NB4 (cell line): ENCODE results near the gene ITSN1.

ENCODE experiments used
- DNase-seq: peaks from one replicate; pipeline ENCODE4 v3.0.0; 2010; ENCODE audit warnings: low read depth
- H3K4me3 ChIP-seq: one replicate; pipeline ENCODE4 v1.5.1; 2011; ENCODE audit warnings: mild to moderate bottlenecking, low read depth, low read length, moderate library complexity
- MYC ChIP-seq: IDR thresholded peaks from 2 replicates; pipeline ENCODE4 v1.6.1; 2011; ENCODE audit warnings: low read depth, low read length
- POLR2A ChIP-seq: IDR thresholded peaks from 2 replicates; pipeline ENCODE4 v1.6.1; 2011; ENCODE audit warnings: mild to moderate bottlenecking; ENCODE audit not compliant: insufficient read length; ENCODE audit errors: extremely low read depth
- TF ChIP-seq, protein P1 (sequence below): IDR thresholded peaks from 2 replicates; pipeline ENCODE4 v1.6.1; 2011; ENCODE audit warnings: low read depth, low read length
- TF ChIP-seq, protein P2 (sequence below): IDR thresholded peaks from one replicate; pipeline ENCODE4 v1.5.1; 2012; ENCODE audit warnings: low read depth, low read length

The ITSN1 gene

DNA sequence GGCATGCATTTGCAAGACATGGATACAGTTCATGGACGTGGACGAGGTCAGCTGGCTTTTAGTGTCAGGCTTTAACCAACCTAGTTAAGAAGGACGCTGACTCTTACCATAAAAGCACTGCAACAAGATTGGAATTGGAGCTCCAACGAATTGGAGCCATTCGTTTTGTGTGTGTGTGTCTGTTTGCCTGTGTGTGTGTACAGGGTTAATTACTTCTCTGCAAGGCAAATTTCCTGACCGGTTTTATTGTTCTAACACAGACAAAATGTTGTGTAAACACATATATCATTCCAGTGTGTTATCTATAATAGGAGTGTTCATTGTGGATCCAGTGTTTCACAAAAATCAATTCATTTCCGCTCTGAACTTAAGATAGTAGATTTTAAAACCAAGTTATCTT lies 7.9 kb downstream of the ITSN1 start:
- H3K4me3 ChIP-seq, result no peak overlapping the region
- no peak for DNase-seq
- TF ChIP-seq, protein P1, sequence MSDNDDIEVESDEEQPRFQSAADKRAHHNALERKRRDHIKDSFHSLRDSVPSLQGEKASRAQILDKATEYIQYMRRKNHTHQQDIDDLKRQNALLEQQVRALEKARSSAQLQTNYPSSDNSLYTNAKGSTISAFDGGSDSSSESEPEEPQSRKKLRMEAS, result no peak
- TF ChIP-seq POLR2A (no peak), MYC (no peak)
- TF ChIP-seq, protein P2, sequence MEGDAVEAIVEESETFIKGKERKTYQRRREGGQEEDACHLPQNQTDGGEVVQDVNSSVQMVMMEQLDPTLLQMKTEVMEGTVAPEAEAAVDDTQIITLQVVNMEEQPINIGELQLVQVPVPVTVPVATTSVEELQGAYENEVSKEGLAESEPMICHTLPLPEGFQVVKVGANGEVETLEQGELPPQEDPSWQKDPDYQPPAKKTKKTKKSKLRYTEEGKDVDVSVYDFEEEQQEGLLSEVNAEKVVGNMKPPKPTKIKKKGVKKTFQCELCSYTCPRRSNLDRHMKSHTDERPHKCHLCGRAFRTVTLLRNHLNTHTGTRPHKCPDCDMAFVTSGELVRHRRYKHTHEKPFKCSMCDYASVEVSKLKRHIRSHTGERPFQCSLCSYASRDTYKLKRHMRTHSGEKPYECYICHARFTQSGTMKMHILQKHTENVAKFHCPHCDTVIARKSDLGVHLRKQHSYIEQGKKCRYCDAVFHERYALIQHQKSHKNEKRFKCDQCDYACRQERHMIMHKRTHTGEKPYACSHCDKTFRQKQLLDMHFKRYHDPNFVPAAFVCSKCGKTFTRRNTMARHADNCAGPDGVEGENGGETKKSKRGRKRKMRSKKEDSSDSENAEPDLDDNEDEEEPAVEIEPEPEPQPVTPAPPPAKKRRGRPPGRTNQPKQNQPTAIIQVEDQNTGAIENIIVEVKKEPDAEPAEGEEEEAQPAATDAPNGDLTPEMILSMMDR, result no peak

DNA sequence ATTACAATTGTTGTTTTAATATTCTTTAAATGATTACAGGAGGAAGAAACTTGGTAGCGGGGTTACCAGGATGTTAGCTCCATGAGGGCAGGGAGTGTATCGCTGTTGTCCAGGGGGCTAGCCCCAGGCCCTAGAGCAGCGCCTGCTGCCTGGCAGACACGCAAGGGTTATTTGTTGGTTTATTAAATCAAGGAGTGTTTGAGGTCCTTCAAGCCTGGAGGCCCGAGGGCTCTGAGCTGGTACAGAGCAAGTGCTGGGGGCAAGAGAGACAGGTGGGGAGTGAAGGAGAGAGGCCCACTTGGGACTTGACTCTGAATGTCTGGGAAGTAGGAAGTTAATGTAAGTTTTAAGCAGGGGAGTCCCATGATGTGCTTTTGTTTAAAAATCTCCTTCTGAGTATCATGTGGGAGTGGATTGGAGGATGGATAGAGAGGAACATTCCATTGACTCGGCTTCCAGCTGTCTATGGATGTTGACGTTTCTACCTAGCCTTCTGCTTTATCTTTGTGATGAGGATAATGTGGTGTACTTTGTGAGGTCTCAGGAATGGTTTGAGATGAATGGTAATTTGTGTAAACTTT lies 8.7 kb downstream of the ITSN1 start:
- TF ChIP-seq, protein P1, result no peak
- TF ChIP-seq POLR2A (no peak), MYC (no peak)
- TF ChIP-seq, protein P2, result no peak
- no peak overlapping the region for H3K4me3 ChIP-seq
- DNase-seq, result no peak

DNA sequence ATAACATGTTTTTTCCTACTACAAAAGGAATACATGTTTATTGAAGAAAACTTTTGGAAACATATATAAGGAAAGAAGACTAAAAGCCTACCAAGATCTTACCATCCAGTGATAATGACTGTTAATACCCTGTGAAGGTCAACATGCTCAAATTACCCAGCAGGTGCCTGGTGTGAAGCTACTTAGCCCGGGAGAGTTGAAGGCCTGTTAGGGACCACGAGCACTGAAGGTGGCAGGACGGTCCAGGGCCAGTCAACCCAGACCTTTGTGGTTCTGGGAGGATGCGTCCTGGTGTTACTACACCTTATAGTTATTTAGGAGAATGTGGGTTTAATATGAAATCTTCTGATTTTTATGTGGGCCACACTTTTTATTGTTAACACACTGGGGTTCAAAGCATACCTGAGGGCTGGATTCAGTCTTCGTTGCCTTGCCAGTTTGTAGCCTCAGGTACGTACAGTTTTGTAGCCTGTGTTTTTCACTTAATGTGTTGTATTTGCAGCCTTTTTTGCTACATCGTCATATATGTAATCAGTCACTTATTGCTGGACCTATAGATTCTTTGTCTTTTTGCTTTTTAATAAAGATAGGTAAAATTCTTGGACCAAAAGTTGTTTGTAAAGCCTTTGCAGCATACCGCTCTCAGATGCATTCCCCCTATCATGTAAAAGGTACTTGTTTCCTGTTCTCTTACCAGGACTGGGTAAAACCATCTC lies 9.8 kb downstream of the ITSN1 start:
- TF ChIP-seq, protein P2, result no peak
- TF ChIP-seq POLR2A (no peak), MYC (no peak)
- TF ChIP-seq, protein P1, result no peak
- H3K4me3 ChIP-seq, result no peak overlapping the region
- no peak for DNase-seq

DNA sequence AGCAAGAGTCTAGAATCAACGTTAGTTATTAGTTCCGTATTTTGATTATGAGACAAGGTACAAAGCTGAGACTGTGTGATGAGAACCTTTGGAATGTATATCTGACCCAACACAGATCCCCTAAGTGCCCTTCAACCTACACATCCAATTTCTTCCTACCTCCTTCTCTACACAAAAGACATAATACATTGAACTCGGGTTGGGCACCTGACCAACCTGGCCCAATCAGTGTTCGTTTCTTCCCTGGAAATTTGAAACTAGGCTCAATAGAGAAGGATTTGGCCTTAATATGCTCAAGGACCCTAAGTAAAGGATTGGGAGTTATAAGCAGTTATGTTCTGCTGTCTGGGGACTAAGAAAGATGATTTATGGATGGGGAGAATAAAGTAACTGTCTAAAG lies 12.1 kb downstream of the ITSN1 start:
- TF ChIP-seq, protein P1, result no peak
- TF ChIP-seq MYC (no peak), POLR2A (no peak)
- TF ChIP-seq, protein P2, result no peak
- H3K4me3 ChIP-seq, result no peak overlapping the region
- no peak for DNase-seq

DNA sequence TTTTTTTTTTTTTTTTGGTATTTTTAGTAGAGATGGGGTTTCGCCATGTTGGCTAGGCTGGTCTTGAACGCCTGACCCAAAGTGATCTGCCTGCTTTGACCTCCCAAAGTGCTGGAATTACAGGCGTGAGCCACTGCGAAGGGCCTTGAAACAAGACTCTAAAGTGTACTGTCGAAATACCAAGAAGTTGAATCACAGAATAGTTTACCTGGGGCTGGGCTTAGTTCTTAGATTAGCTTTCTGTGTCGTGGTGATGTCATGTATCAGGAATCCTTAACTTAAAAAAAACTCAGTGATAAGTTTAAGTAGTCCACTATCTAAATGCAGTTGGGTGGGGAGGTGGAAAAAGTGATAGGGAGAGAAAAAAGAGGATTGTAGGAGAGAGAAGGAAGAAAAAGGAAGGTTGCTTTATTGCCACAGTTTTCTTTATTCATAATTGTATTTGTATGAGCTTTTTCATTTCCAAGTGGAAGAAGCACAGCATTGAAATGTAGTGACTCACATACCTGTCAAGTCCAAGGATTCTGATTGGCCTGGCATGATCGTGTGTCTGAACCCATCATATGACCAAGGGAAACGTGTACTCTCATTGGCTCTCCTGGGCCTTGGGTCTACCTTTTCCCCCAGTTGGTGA lies 13.4 kb downstream of the ITSN1 start:
- TF ChIP-seq, protein P1, result no peak
- TF ChIP-seq POLR2A, result no peak
- no peak for TF ChIP-seq MYC
- TF ChIP-seq, protein P2, result no peak
- no peak for DNase-seq
- H3K4me3 ChIP-seq, result no peak overlapping the region
